ENCODE measurements around the gene MTHFSD. TPM values are rescaled to one million over a fixed set of nuclear protein-coding genes. Genes with fewer than 3 reads are reported as not detected.
A peak's percentile ranks its signal among the peaks of the same experiment; 100 is the strongest.

MTHFSD gene
- total RNA-seq, 1 donor, result 15.9 TPM

GRCh38 chr16:86581458-86581857 is 26.4 kb upstream of the MTHFSD start:
- TF ChIP-seq CTCF (IDR thresholded peaks at IDR 0.05; ENCODE audit: insufficient read depth, low read length), result no peak
- DNase-seq (ENCODE audit: low read depth), result no peak
- no peak overlapping the region for H3K4me3 ChIP-seq (ENCODE audit: low read depth, low read length)

- no peak for TF ChIP-seq CTCF (IDR thresholded peaks at IDR 0.05; ENCODE audit: insufficient read depth, low read length)
- no peak for DNase-seq (ENCODE audit: low read depth)
- no peak overlapping the region for H3K4me3 ChIP-seq (ENCODE audit: low read depth, low read length)
Observed at GRCh38 chr16:86580791-86581170, 25.7 kb upstream of the MTHFSD start.

- DNase-seq (ENCODE audit: low read depth), result no peak
- no peak for TF ChIP-seq CTCF (IDR thresholded peaks at IDR 0.05; ENCODE audit: insufficient read depth, low read length)
- no peak overlapping the region for H3K4me3 ChIP-seq (ENCODE audit: low read depth, low read length)
Observed at GRCh38 chr16:86580063-86580790, 25.2 kb upstream of the MTHFSD start.

- DNase-seq (ENCODE audit: low read depth), result no peak
- H3K4me3 ChIP-seq (ENCODE audit: low read depth, low read length), result peak overlapping the region; percentile 25
- no peak for TF ChIP-seq CTCF (IDR thresholded peaks at IDR 0.05; ENCODE audit: insufficient read depth, low read length)
Observed at GRCh38 chr16:86579268-86580062, 24.4 kb upstream of the MTHFSD start.

GRCh38 chr16:86578611-86579267 is 23.7 kb upstream of the MTHFSD start:
- TF ChIP-seq CTCF (IDR thresholded peaks at IDR 0.05; ENCODE audit: insufficient read depth, low read length), result no peak
- peak overlapping the region; percentile 13 for H3K4me3 ChIP-seq (ENCODE audit: low read depth, low read length)
- DNase-seq (ENCODE audit: low read depth), result no peak

GRCh38 chr16:86578061-86578599 is 23.1 kb upstream of the MTHFSD start, which contains the start of gene FOXL1:
Gene FOXL1, plus strand, starts transcription at chr16:86578549. Its CDS starts 175 bp downstream, at chr16:86578724.
- DNase-seq (ENCODE audit: low read depth), result no peak
- H3K4me3 ChIP-seq (ENCODE audit: low read depth, low read length), result peak within 1 kb of the TSS; percentile 25
- TF ChIP-seq CTCF (IDR thresholded peaks at IDR 0.05; ENCODE audit: insufficient read depth, low read length), result no peak
